ENCODE measurements around the gene TMEM26. TPM values are rescaled to one million over a fixed set of nuclear protein-coding genes. Genes with fewer than 3 reads are reported as not detected.

Gene TMEM26
- total and polyA plus RNA-seq, 2 experiments from 2014 or later: 1.0 to 1.9 TPM

DNA sequence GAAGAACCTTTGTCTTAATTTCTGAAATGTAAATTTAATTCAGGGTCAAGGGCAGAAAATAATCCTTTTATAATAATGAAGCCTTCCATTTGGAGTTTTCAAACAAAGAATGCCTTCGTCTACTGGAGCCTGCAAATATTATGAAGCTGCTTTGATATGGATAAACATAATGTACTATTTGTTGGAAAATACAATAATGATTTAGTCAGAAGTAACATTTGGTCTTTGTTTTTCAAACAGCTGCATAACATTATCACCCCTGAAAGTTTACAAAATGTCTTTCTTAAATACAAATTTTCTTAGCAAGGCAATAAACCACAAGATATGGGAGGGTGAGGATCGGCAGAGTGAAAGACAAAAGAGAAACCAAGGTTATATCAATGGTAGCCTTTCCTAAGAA, 41.5 kb downstream of the TMEM26 start (continued):
- TF ChIP-seq, protein P1, sequence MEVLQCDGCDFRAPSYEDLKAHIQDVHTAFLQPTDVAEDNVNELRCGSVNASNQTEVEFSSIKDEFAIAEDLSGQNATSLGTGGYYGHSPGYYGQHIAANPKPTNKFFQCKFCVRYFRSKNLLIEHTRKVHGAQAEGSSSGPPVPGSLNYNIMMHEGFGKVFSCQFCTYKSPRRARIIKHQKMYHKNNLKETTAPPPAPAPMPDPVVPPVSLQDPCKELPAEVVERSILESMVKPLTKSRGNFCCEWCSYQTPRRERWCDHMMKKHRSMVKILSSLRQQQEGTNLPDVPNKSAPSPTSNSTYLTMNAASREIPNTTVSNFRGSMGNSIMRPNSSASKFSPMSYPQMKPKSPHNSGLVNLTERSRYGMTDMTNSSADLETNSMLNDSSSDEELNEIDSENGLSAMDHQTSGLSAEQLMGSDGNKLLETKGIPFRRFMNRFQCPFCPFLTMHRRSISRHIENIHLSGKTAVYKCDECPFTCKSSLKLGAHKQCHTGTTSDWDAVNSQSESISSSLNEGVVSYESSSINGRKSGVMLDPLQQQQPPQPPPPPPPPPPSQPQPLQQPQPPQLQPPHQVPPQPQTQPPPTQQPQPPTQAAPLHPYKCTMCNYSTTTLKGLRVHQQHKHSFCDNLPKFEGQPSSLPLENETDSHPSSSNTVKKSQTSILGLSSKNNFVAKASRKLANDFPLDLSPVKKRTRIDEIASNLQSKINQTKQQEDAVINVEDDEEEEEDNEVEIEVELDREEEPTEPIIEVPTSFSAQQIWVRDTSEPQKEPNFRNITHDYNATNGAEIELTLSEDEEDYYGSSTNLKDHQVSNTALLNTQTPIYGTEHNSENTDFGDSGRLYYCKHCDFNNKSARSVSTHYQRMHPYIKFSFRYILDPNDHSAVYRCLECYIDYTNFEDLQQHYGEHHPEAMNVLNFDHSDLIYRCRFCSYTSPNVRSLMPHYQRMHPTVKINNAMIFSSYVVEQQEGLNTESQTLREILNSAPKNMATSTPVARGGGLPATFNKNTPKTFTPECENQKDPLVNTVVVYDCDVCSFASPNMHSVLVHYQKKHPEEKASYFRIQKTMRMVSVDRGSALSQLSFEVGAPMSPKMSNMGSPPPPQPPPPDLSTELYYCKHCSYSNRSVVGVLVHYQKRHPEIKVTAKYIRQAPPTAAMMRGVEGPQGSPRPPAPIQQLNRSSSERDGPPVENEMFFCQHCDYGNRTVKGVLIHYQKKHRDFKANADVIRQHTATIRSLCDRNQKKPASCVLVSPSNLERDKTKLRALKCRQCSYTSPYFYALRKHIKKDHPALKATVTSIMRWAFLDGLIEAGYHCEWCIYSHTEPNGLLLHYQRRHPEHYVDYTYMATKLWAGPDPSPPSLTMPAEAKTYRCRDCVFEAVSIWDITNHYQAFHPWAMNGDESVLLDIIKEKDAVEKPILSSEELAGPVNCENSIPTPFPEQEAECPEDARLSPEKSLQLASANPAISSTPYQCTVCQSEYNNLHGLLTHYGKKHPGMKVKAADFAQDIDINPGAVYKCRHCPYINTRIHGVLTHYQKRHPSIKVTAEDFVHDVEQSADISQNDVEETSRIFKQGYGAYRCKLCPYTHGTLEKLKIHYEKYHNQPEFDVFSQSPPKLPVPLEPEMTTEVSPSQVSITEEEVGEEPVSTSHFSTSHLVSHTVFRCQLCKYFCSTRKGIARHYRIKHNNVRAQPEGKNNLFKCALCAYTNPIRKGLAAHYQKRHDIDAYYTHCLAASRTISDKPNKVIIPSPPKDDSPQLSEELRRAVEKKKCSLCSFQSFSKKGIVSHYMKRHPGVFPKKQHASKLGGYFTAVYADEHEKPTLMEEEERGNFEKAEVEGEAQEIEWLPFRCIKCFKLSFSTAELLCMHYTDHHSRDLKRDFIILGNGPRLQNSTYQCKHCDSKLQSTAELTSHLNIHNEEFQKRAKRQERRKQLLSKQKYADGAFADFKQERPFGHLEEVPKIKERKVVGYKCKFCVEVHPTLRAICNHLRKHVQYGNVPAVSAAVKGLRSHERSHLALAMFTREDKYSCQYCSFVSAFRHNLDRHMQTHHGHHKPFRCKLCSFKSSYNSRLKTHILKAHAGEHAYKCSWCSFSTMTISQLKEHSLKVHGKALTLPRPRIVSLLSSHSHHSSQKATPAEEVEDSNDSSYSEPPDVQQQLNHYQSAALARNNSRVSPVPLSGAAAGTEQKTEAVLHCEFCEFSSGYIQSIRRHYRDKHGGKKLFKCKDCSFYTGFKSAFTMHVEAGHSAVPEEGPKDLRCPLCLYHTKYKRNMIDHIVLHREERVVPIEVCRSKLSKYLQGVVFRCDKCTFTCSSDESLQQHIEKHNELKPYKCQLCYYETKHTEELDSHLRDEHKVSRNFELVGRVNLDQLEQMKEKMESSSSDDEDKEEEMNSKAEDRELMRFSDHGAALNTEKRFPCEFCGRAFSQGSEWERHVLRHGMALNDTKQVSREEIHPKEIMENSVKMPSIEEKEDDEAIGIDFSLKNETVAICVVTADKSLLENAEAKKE (CRISPR knock-in tag; IDR thresholded peaks at IDR 0.05): no peak
- TF ChIP-seq STAT1 (IDR thresholded peaks at IDR 0.05; ENCODE audit: unreplicated experiment) (no peak), POLR2AphosphoS5 (IDR thresholded peaks at IDR 0.05; ENCODE audit: low read depth) (no peak), EZH2 (IDR thresholded peaks at IDR 0.05; ENCODE audit: low read depth, unreplicated experiment) (no peak), CTCF (conservative IDR thresholded peaks at IDR 0.05; ENCODE audit: low read depth in 2 of 2) (no peak), ETS1 (IDR thresholded peaks at IDR 0.05) (no peak), EZH2phosphoT487 (IDR thresholded peaks at IDR 0.05; ENCODE audit: unreplicated experiment) (no peak), ZNF114 (CRISPR knock-in tag; IDR thresholded peaks at IDR 0.05) (no peak), JUNB (IDR thresholded peaks at IDR 0.05; ENCODE audit: unreplicated experiment) (no peak), CREB1 (CRISPR knock-in tag; IDR thresholded peaks at IDR 0.05; ENCODE audit: low read depth) (no peak)

Data from GM23338 (cell line).